Tibial nerve (tissue), 3 donors: ENCODE data around the gene SLC7A6.

Experiments used
- POLR2A ChIP-seq, 2 donors: fragments of 450-650 bp; IDR thresholded peaks; one replicate each; pipeline ENCODE4 v1.6.1; 2017; ENCODE audit warnings: antibody characterized with exemption in 2 of 2, mild to moderate bottlenecking in 2 of 2, moderate library complexity in 2 of 2
- TF ChIP-seq, protein P1 (sequence below), 5 experiments: fragments of 200-600 bp in 3 of 5; fragments of 450-650 bp in 2 of 5; sonication (generic) in 3 of 5; IDR thresholded peaks; one replicate each; pipeline ENCODE4 v1.5.1; 2016 to 2019; ENCODE audit warnings: antibody characterized with exemption in 5 of 5, mild to moderate bottlenecking in 3 of 5, moderate library complexity in 2 of 5

DNA sequence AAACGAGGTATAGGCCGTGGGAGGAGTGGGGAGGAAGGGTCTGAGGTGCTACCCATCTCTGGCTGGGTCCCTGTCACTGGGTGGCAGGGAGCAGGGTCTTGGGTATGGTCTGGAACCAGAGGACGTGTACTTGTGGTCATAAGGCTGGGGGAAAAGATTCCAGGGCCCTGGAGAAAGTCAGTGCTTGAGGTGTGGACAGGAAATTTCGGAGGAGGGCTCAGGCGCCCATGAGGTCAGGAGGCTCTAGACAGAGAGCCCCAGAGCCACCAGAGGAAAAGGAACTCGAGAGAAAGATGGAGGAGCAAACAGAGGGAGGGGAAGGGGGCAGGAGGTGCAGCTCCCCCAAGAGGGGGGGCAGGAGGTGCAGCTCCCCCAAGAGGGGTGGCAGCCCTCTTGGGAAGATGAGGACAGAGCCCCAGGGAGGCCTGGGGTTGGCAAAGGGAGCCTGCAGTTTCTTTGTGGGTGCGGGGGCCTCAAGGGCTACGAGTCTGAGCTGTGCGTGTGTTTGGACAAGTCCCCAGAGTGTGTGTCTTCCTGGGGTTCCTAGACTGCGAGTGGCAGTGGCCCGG lies 683 bp upstream of the SLC7A6 start:
- TF ChIP-seq, protein P1, sequence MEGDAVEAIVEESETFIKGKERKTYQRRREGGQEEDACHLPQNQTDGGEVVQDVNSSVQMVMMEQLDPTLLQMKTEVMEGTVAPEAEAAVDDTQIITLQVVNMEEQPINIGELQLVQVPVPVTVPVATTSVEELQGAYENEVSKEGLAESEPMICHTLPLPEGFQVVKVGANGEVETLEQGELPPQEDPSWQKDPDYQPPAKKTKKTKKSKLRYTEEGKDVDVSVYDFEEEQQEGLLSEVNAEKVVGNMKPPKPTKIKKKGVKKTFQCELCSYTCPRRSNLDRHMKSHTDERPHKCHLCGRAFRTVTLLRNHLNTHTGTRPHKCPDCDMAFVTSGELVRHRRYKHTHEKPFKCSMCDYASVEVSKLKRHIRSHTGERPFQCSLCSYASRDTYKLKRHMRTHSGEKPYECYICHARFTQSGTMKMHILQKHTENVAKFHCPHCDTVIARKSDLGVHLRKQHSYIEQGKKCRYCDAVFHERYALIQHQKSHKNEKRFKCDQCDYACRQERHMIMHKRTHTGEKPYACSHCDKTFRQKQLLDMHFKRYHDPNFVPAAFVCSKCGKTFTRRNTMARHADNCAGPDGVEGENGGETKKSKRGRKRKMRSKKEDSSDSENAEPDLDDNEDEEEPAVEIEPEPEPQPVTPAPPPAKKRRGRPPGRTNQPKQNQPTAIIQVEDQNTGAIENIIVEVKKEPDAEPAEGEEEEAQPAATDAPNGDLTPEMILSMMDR (IDR thresholded peaks at IDR 0.05) = no peak
- TF ChIP-seq POLR2A (IDR thresholded peaks at IDR 0.05) = no peak
